ENCODE measurements around the gene HSPA14. TPM values are rescaled to one million over a fixed set of nuclear protein-coding genes. Genes with fewer than 3 reads are reported as not detected.

HSPA14 gene
- total and polyA plus RNA-seq, 10 of the 15 experiments (the other 5 are each of a cell fraction or from before 2014, with no cell fraction given) = 26.6 to 56.1 (median 34.3) TPM

- TF ChIP-seq LARP7 (IDR thresholded peaks at IDR 0.05) = peak; percentile 72; the same call in 1 of the 2 replicates
- TF ChIP-seq NFYA (IDR thresholded peaks at IDR 0.05; ENCODE audit: borderline replicate concordance, low read depth, low read length) = no peak
- peak; percentile 58; the same call in 1 of the 2 replicates for TF ChIP-seq ZNF207 (IDR thresholded peaks at IDR 0.05; ENCODE audit: borderline replicate concordance)
- TF ChIP-seq HCFC1 (IDR thresholded peaks at IDR 0.05; ENCODE audit: low read length) = 0 out of 2 replicates have a peak, but pooled peaks have one; percentile 27
- no peak for TF ChIP-seq E2F8 (IDR thresholded peaks at IDR 0.05; ENCODE audit: low read depth, partially characterized antibody)
- no peak for TF ChIP-seq ZSCAN29 (IDR thresholded peaks at IDR 0.05)
- TF ChIP-seq SMARCA5 (IDR thresholded peaks at IDR 0.05) = peak; percentile 36; the same call in 1 of the 2 replicates
- no peak for TF ChIP-seq FOXM1 (IDR thresholded peaks at IDR 0.05; ENCODE audit: low read depth, low read length)
- no peak for TF ChIP-seq SUPT20H (IDR thresholded peaks at IDR 0.05; ENCODE audit: borderline replicate concordance, control insufficient read depth, low read depth, low read length)
- TF ChIP-seq MAX (IDR thresholded peaks at IDR 0.05; ENCODE audit: low read depth, low read length) = no peak
- peak; percentile 50; the same call in 1 of the 2 replicates for TF ChIP-seq TCF3 (IDR thresholded peaks at IDR 0.05; ENCODE audit: borderline replicate concordance, insufficient read depth, low read depth, low read length)
- TF ChIP-seq ETV6 (conservative IDR thresholded peaks at IDR 0.05 in 1 of 2, IDR thresholded peaks at IDR 0.05 in 1 of 2; ENCODE audit: borderline replicate concordance in 1 of 2, low read depth in 1 of 2) = no peak
- TF ChIP-seq NBN (IDR thresholded peaks at IDR 0.05) = peak; percentile 61
- TF ChIP-seq POLR2A (IDR thresholded peaks at IDR 0.05; ENCODE audit: low read depth, low read length) = peak; percentile 88
- TF ChIP-seq BRCA1 (IDR thresholded peaks at IDR 0.05; ENCODE audit: low read depth, low read length) = peak; percentile 43
- TF ChIP-seq SMAD5 (IDR thresholded peaks at IDR 0.05; ENCODE audit: low read depth) = no peak
- TF ChIP-seq MEF2A (IDR thresholded peaks at IDR 0.05; ENCODE audit: insufficient read depth, low read depth, low read length) = 0 out of 2 replicates have a peak, but pooled peaks have one; percentile 8
- TF ChIP-seq SPI1 (IDR thresholded peaks at IDR 0.05; ENCODE audit: borderline replicate concordance, insufficient read depth, low read depth, low read length) = 0 out of 2 replicates have a peak, but pooled peaks have one; percentile 1
- TF ChIP-seq POU2F2 (IDR thresholded peaks at IDR 0.05; ENCODE audit: borderline replicate concordance, low read depth, low read length) = 0 out of 3 replicates have a peak, but pooled peaks have one; percentile 6
- no peak for TF ChIP-seq ATF7 (IDR thresholded peaks at IDR 0.05; ENCODE audit: low read depth)
- peak; percentile 85 for TF ChIP-seq GATAD2B (conservative IDR thresholded peaks at IDR 0.05; ENCODE audit: low read depth)
- TF ChIP-seq HSF1 (IDR thresholded peaks at IDR 0.05; ENCODE audit: low read depth, low read length) = no peak
- TF ChIP-seq TCF7 (IDR thresholded peaks at IDR 0.05; ENCODE audit: borderline replicate concordance) = no peak
These were observed 40.4 kb downstream of the HSPA14 start, which contains the start of gene SUV39H2 (continued) for GRCh38 chr10:14878266-14879123.

All from GM12878 (cell line).